Measurements from ENCODE around the gene ANXA4. TPM values are rescaled to one million over a fixed set of nuclear protein-coding genes. Genes with fewer than 3 reads are reported as not detected.

Gene ANXA4
- total RNA-seq, 1 donor from 2014 or later: 122 TPM

GRCh38 chr2:69701100-69701945 is 40.6 kb upstream of the ANXA4 start:
- no peak overlapping the region for H3K4me3 ChIP-seq (ENCODE audit: insufficient read depth, low read depth, low read length)
- no peaks in the 10 kb centered on the region for H3K36me3 Mint-ChIP-seq (ENCODE audit: low read depth, unreplicated experiment)
- DNase-seq (ENCODE audit: low read depth): no peak
- H3K9me3 ChIP-seq (ENCODE audit: insufficient read depth, low read depth, low read length): no peaks in the 10 kb centered on the region
- H3K27me3 ChIP-seq (ENCODE audit: insufficient read depth, low read length): peaks cover 6% of the 10 kb centered on the region
- H3K27me3 Mint-ChIP-seq (ENCODE audit: low read depth, unreplicated experiment): peaks cover 4% of the 10 kb centered on the region
- TF ChIP-seq EZH2 (IDR thresholded peaks at IDR 0.05; ENCODE audit: insufficient read depth, low read length): no peak
- no peaks in the 10 kb centered on the region for H3K36me3 ChIP-seq (ENCODE audit: insufficient read depth, low read length)
- H3K4me1 ChIP-seq (ENCODE audit: insufficient read depth, low read length): no peaks in the 10 kb centered on the region
- no peak overlapping the region for H3K27ac ChIP-seq (ENCODE audit: low read depth, low read length)
- FAIRE-seq: no peak
- no peaks in the 10 kb centered on the region for H3K79me2 ChIP-seq (ENCODE audit: insufficient read depth, low read length)
- H3K27ac Mint-ChIP-seq (ENCODE audit: unreplicated experiment): no peak overlapping the region
- H3K9me3 Mint-ChIP-seq (ENCODE audit: unreplicated experiment): no peaks in the 10 kb centered on the region
- H4K20me1 ChIP-seq (ENCODE audit: insufficient read depth, low read length): no peaks in the 10 kb centered on the region
- no peak overlapping the region for H3K9ac ChIP-seq (ENCODE audit: low read length)
- no peaks in the 10 kb centered on the region for H3K4me1 Mint-ChIP-seq (ENCODE audit: low read depth, unreplicated experiment)
- no peak overlapping the region for H3K4me3 Mint-ChIP-seq (ENCODE audit: unreplicated experiment)
- H2AFZ ChIP-seq (ENCODE audit: low read depth, low read length): no peak overlapping the region
- H3K4me2 ChIP-seq (ENCODE audit: low read length): no peak overlapping the region

- H3K27me3 Mint-ChIP-seq (ENCODE audit: low read depth, unreplicated experiment): peaks cover 4% of the 10 kb centered on the region
- DNase-seq (ENCODE audit: low read depth) (no peak), FAIRE-seq (no peak)
- no peaks in the 10 kb centered on the region for H3K9me3 Mint-ChIP-seq (ENCODE audit: unreplicated experiment)
- H3K4me3 Mint-ChIP-seq (ENCODE audit: unreplicated experiment): no peak overlapping the region
- Histone ChIP-seq H3K79me2 (ENCODE audit: insufficient read depth, low read length) (no peaks in the 10 kb centered on the region), H3K27me3 (ENCODE audit: insufficient read depth, low read length) (no peaks in the 10 kb centered on the region), H3K9me3 (ENCODE audit: insufficient read depth, low read depth, low read length) (no peaks in the 10 kb centered on the region), H3K4me2 (ENCODE audit: low read length) (no peak overlapping the region), H3K4me1 (ENCODE audit: insufficient read depth, low read length) (no peaks in the 10 kb centered on the region), H2AFZ (ENCODE audit: low read depth, low read length) (no peak overlapping the region), H3K9ac (ENCODE audit: low read length) (no peak overlapping the region), H3K4me3 (ENCODE audit: insufficient read depth, low read depth, low read length) (no peak overlapping the region), H4K20me1 (ENCODE audit: insufficient read depth, low read length) (no peaks in the 10 kb centered on the region), H3K36me3 (ENCODE audit: insufficient read depth, low read length) (no peaks in the 10 kb centered on the region), H3K27ac (ENCODE audit: low read depth, low read length) (no peak overlapping the region)
- no peak overlapping the region for H3K27ac Mint-ChIP-seq (ENCODE audit: unreplicated experiment)
- TF ChIP-seq EZH2 (IDR thresholded peaks at IDR 0.05; ENCODE audit: insufficient read depth, low read length) (no peak), CTCF (IDR thresholded peaks at IDR 0.05; ENCODE audit: insufficient read depth, low read depth, low read length) (no peak)
- no peaks in the 10 kb centered on the region for H3K4me1 Mint-ChIP-seq (ENCODE audit: low read depth, unreplicated experiment)
- H3K36me3 Mint-ChIP-seq (ENCODE audit: low read depth, unreplicated experiment): no peaks in the 10 kb centered on the region
Measured at GRCh38 chr2:69703189-69703588, 38.7 kb upstream of the ANXA4 start.

- H3K4me2 ChIP-seq (ENCODE audit: low read length): no peak overlapping the region
- H4K20me1 ChIP-seq (ENCODE audit: insufficient read depth, low read length): no peaks in the 10 kb centered on the region
- no peak overlapping the region for H3K27ac ChIP-seq (ENCODE audit: low read depth, low read length)
- H3K9me3 Mint-ChIP-seq (ENCODE audit: unreplicated experiment): no peaks in the 10 kb centered on the region
- no peaks in the 10 kb centered on the region for H3K27me3 ChIP-seq (ENCODE audit: insufficient read depth, low read length)
- TF ChIP-seq CTCF (IDR thresholded peaks at IDR 0.05; ENCODE audit: insufficient read depth, low read depth, low read length): no peak
- TF ChIP-seq EZH2 (IDR thresholded peaks at IDR 0.05; ENCODE audit: insufficient read depth, low read length): no peak
- no peak overlapping the region for H3K27ac Mint-ChIP-seq (ENCODE audit: unreplicated experiment)
- peaks cover 3% of the 10 kb centered on the region for H3K4me1 Mint-ChIP-seq (ENCODE audit: low read depth, unreplicated experiment)
- H3K4me3 Mint-ChIP-seq (ENCODE audit: unreplicated experiment): no peak overlapping the region
- H3K9ac ChIP-seq (ENCODE audit: low read length): no peak overlapping the region
- DNase-seq (ENCODE audit: low read depth) (no peak), FAIRE-seq (no peak)
- no peak overlapping the region for H2AFZ ChIP-seq (ENCODE audit: low read depth, low read length)
- no peaks in the 10 kb centered on the region for H3K27me3 Mint-ChIP-seq (ENCODE audit: low read depth, unreplicated experiment)
- H3K79me2 ChIP-seq (ENCODE audit: insufficient read depth, low read length): no peaks in the 10 kb centered on the region
- no peaks in the 10 kb centered on the region for H3K9me3 ChIP-seq (ENCODE audit: insufficient read depth, low read depth, low read length)
- H3K4me3 ChIP-seq (ENCODE audit: insufficient read depth, low read depth, low read length): no peak overlapping the region
- H3K36me3 Mint-ChIP-seq (ENCODE audit: low read depth, unreplicated experiment): no peaks in the 10 kb centered on the region
- H3K4me1 ChIP-seq (ENCODE audit: insufficient read depth, low read length): no peaks in the 10 kb centered on the region
- no peaks in the 10 kb centered on the region for H3K36me3 ChIP-seq (ENCODE audit: insufficient read depth, low read length)
Measured at GRCh38 chr2:69704446-69704845, 37.5 kb upstream of the ANXA4 start.

Measured in astrocyte (in vitro differentiated cells and primary cell).